ENCODE results near the gene TTLL8.

Gene TTLL8

DNA sequence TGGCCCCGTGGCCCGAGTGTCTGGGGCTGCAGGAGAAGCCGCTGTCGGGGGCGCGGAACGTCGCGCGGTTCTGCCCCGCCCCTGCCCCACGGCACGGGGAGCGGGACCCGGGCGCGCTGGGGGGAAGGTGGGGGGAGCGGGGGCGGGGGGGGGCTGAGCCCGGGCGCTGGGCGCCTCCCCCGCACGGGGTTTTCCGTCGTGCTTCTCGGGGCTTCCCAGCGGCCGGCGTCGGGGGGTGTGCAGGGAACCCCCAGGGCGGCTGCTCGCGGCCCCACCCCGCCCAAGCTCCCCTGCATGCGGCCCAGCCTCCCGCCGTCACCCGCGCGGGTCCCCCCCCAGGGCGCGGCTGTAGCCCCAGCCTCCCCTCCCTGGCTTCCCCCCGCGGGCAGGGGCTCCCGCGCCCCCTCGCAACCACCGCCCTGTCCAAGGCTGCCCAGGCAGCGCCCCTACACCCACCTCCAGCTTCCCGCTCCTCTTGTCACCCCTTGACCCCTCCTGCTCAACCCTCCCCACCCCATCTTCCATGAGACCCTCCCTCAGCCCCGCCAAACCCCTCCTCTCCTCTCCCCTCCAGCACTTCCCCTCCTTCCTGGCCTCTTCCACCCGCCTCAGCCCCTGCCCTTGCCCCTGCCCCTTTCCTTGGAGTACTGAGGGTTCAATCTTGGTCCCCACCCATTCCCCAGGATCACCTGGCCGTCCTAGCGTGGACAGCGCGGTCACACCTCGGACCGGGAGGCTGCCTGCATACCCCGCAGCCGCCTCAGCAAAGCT is 47.2 kb downstream of the TTLL8 start:
- ChIA-PET POLR2A (no interaction called here), CTCF (interaction anchor here (1.7 kb wide), 1 partner anchor 20 kb away, joined by 7 read pairs; no protein-coding TSS in a partner anchor)
- peak; percentile 82 for DNase-seq (ENCODE audit: extremely low spot score)
- TF ChIP-seq, protein P1, sequence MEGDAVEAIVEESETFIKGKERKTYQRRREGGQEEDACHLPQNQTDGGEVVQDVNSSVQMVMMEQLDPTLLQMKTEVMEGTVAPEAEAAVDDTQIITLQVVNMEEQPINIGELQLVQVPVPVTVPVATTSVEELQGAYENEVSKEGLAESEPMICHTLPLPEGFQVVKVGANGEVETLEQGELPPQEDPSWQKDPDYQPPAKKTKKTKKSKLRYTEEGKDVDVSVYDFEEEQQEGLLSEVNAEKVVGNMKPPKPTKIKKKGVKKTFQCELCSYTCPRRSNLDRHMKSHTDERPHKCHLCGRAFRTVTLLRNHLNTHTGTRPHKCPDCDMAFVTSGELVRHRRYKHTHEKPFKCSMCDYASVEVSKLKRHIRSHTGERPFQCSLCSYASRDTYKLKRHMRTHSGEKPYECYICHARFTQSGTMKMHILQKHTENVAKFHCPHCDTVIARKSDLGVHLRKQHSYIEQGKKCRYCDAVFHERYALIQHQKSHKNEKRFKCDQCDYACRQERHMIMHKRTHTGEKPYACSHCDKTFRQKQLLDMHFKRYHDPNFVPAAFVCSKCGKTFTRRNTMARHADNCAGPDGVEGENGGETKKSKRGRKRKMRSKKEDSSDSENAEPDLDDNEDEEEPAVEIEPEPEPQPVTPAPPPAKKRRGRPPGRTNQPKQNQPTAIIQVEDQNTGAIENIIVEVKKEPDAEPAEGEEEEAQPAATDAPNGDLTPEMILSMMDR (IDR thresholded peaks at IDR 0.05; ENCODE audit: control extremely low read depth, extremely low read depth, low read depth, missing control alignments) = no peak

DNA sequence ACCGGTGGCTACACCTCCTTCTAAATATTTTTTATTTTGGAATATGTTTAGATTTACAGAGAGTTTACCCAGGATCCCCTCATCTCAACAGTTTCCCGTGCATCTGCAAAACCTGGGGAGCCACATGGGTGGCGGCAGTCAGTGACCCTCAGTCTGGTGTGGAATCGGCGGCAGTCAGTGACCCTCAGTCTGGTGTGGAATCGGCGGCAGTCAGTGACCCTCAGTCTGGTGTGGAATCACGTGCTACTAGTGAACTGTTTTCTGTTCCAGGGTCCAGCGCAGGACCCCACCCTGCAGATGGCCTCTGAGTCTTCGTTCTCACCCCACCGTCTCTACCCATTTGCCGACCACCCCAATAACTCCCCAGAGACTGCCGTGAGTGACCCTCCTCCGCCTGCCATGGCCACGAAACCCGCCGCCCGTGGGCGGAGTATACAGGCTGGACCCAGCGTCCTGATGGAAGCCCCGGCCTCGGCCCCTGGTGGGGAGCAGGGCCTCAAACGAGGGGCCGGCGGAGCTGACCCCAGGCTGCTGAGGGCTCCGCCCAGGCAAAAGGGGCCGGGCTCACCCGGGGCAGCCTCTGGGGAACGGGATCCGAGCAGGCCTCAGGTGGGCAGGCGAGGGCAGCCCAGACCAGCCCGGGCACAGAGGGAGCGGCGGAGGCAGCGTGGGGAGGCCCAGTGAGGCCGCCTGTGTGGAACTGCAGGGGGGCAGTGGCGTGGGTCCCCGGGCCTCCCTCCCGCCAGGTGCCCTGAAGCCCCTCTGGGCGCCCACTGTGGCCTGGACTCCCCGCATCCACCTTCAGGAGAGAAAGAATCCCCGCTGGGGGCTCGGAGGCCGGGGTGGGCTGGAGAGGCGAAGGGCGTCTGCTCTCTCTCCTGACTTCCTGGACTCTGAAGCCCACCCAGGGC is 48.1 kb downstream of the TTLL8 start:
- ChIA-PET POLR2A (no interaction called here), CTCF (no interaction called here)
- TF ChIP-seq, protein P1 (IDR thresholded peaks at IDR 0.05; ENCODE audit: control extremely low read depth, extremely low read depth, low read depth, missing control alignments) = no peak
- peak; percentile 16 for DNase-seq (ENCODE audit: extremely low spot score)

DNA sequence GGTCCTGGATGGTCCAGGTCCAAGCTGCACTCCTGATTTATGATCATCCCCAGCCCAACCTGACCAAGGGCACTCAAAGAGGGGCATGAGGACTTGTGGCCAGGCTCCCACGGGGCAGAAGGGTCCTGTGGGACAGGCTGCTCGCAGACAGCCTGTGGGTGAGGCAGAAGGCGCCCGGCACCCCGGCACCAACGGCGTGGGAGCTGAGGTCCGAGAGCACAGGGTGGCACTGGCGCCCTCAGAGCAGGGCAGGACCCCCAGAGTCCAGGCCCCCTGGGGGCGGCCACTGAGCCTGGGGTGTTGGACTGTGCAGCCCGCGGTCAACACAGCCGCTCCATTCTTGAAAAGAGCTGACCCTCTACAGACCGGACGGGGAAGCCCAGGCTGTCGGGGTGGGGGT is 48.8 kb downstream of the TTLL8 start:
- ChIA-PET CTCF (no interaction called here), POLR2A (no interaction called here)
- TF ChIP-seq, protein P1 (IDR thresholded peaks at IDR 0.05; ENCODE audit: control extremely low read depth, extremely low read depth, low read depth, missing control alignments) = no peak
- DNase-seq (ENCODE audit: extremely low spot score) = no peak

DNA sequence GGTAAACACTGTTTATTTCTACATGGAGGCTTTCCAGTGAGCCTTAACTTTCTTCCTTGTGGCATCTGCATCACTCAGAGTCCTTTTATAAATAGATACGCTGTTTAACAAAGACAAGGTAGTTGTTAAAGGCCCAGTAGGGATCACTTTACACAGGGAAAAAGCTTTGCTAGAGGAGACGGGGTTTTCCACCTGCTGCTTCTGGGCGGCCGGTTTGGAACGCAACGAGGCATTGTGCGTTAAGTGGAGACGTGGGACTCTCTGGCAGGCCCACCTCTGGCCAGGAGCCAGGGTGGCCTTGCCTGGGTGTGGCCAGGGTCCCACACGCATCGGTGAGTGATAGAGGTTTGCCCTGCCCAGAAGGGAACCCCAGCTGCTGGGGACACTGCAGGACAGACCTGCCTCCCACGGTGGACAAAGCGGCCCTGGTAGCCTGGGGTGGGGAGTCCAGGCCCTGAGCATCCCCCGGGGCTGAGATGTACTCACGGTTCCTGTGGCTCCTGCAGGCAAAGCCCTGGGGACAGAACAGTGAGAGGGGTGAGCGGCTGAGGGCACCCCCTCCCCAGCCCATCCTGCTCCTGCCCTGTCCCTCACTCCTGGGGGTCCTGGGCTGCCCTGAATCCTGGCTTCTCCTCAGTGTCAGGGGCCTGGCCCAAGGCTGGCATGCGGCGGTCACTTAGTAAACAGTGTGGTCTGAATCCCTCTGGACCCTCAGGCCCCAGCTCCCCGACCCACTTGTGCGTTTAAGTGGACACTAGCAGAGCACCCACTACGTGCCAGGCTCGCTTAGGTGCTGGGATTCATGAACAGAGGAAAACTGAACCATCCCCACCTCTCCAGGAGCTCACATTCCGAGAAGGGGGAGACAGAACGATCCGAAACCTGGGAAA is 49.7 kb downstream of the TTLL8 start:
- TF ChIP-seq, protein P1 (IDR thresholded peaks at IDR 0.05; ENCODE audit: control extremely low read depth, extremely low read depth, low read depth, missing control alignments) = no peak
- CTCF ChIA-PET = interaction anchor here (4.9 kb wide), 1 partner anchor 15 kb away, joined by 30 read pairs; no protein-coding TSS in a partner anchor
- DNase-seq (ENCODE audit: extremely low spot score) = no peak
- POLR2A ChIA-PET = no interaction called here

DNA sequence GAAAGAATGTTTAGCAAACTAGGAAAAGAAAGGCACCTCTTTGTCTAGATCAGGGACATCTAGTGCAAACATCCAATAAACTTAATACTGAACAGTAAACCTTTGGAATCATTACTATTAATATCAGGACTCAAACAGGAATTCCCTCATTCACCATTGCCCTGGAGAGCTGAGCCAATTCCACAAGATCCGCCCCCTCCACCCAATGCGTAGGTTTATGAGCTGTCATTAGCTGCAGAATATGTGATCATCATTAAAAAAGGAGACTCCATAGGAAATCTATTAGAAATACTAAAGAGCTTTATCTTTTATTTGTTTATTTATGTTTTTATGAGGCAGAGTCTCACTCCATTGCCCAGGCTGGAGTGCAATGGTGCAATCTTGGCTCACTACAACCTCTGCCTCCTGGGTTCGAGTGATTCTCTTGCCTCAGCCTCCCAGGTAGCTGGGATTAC is 51.0 kb downstream of the TTLL8 start:
- POLR2A ChIA-PET = no interaction called here
- CTCF ChIA-PET = interaction anchor here (1.0 to 4.9 kb wide), 2 partner anchors 9 to 14 kb away, joined by 3 to 30 read pairs; no protein-coding TSS in a partner anchor
- no peak for DNase-seq (ENCODE audit: extremely low spot score)
- TF ChIP-seq, protein P1 (IDR thresholded peaks at IDR 0.05; ENCODE audit: control extremely low read depth, extremely low read depth, low read depth, missing control alignments) = no peak

Measured in GM10248 (cell line).